Duodenal mucosa (tissue), 2 donors: ENCODE results near the gene PRRC2B.
"Not testable (repeated sequence)": the region's sequence is repeated elsewhere in the genome, so short reads cannot be mapped to it uniquely, and the experiment has no call there.

Source experiments
- H3K27ac ChIP-seq: one replicate; pipeline ENCODE4 v1.7.0; 2013; ENCODE audit warnings: low read depth, low read length
- H3K27me3 ChIP-seq, 2 donors: one replicate each; pipeline ENCODE4 v1.7.0; 2013; ENCODE audit warnings: low read length in 2 of 2, control low read depth in 1 of 2; ENCODE audit not compliant: insufficient read depth in 2 of 2, control insufficient read depth in 1 of 2
- H3K36me3 ChIP-seq, 2 donors: one replicate each; pipeline ENCODE4 v1.7.0; 2013; ENCODE audit warnings: low read length in 2 of 2, control low read depth in 1 of 2; ENCODE audit not compliant: insufficient read depth in 2 of 2, control insufficient read depth in 1 of 2
- H3K4me1 ChIP-seq, 2 donors: one replicate each; pipeline ENCODE4 v1.7.0; 2013; ENCODE audit warnings: low read length in 2 of 2, control low read depth in 1 of 2; ENCODE audit not compliant: insufficient read depth in 2 of 2, control insufficient read depth in 1 of 2
- H3K4me3 ChIP-seq, 2 donors: one replicate each; pipeline ENCODE4 v1.7.0; 2013; ENCODE audit warnings: low read length in 2 of 2, low read depth in 1 of 2
- H3K9ac ChIP-seq, 2 donors: one replicate each; pipeline ENCODE4 v1.7.0; 2013; ENCODE audit warnings: low read length in 2 of 2, low read depth in 1 of 2
- H3K9me3 ChIP-seq, 2 donors: one replicate each; pipeline ENCODE4 v1.7.0; 2013; ENCODE audit warnings: low read length in 2 of 2, control low read depth in 1 of 2; ENCODE audit not compliant: control insufficient read depth in 1 of 2

Gene PRRC2B

DNA sequence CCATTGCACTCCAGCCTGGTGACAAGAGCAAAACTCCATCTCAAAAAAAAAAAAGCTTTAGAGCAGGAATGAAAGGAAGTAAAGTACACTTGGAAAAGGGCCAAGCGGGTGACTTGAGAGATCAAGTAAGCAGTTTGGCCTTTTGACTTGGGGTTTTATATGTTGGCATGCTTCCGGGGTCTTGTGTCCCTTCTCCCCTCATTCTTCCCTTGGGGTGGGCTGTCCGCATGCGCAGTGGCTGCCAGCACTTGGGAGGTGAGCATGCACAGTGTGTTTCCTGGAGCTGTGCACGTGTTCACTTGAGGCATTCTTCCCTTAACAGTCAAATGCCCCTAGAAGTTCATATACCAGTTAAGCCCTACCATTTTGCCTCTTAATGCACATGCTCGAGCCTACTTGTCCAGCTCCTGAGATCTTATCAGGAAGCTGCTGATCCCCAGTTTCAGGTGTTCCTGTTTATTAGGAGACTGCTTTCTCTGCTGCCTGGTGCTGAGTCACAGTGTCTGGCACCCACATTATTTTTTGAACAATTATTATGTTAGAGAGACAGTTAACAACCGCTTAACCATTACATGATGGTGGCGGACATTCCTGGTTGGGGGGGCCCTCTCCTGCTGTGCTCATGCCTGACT lies 32.6 kb upstream of the PRRC2B start:
- H3K4me1 ChIP-seq: peaks cover 4 to 8% of the 10 kb centered on the region in 2 donors
- no peaks in the 10 kb centered on the region for H3K36me3 ChIP-seq
- no peaks in the 10 kb centered on the region for H3K27me3 ChIP-seq
- H3K9me3 ChIP-seq: no peaks in the 10 kb centered on the region
- H3K4me3 ChIP-seq: peak overlapping the region in 1 of 2 donors; percentile 40
- peak overlapping the region in 1 of 2 donors; percentile 12 for H3K9ac ChIP-seq
- peak overlapping the region; percentile 30 for H3K27ac ChIP-seq

DNA sequence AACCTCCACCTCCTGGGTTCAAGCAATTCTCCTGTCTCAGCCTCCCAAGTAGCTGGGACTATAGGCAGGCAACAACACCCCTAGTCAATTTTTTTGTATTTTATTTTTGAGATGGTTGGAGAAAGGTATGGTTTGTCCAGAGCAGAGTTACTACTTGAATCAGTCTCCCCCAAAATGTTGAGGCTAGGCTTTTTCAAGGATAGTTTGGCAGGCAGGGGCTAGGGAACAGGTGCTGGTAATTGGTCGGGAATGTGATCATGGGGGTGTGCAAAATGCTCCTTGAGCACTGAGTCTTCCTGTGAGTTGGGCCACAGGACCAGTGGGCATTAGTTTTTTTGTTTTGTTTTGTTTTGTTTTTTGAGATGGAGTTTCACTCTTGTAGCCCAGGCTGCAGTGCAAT lies 28.3 kb upstream of the PRRC2B start:
- Histone ChIP-seq H3K4me3 (no peak overlapping the region), H3K27ac (no peak overlapping the region), H3K9ac (no peak overlapping the region), H3K36me3 (no peaks in the 10 kb centered on the region), H3K4me1 (peaks cover 4 to 13% of the 10 kb centered on the region in 2 donors), H3K9me3 (no peaks in the 10 kb centered on the region), H3K27me3 (no peaks in the 10 kb centered on the region)

DNA sequence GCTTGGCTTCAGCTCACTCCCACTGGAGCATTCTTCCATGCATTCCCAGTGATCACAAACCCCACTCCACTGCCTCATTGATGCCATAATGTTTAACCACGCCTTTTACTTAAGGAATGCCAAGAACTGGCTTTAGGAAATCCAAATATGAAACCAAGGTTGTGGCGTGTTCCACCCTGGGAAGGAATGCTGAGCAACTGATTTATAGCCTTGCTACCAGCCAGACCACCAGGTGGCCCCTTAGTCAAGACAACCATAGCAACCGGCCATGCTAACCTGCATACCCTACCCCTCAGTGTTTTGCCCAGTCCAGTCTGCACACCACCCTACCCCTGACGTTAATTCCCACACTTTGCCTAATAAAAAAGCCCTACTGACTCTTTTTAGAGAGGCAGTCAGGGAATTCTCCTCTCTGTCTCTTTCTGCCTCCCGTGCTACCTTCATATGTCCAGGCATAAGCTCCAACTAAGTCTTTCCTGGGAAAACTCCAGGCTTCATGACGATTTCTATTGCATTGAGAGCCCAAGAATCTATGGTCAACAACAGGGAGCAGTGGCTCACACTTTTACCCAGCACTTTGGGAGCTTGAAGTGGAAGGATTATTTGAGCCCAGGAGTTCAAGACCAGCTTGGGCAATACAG lies 27.0 kb upstream of the PRRC2B start:
- Histone ChIP-seq H3K36me3 (no peaks in the 10 kb centered on the region), H3K4me1 (peaks cover 0 to 5% of the 10 kb centered on the region in 2 donors), H3K4me3 (no peak overlapping the region), H3K9ac (no peak overlapping the region), H3K27ac (no peak overlapping the region), H3K27me3 (no peaks in the 10 kb centered on the region), H3K9me3 (no peaks in the 10 kb centered on the region)

DNA sequence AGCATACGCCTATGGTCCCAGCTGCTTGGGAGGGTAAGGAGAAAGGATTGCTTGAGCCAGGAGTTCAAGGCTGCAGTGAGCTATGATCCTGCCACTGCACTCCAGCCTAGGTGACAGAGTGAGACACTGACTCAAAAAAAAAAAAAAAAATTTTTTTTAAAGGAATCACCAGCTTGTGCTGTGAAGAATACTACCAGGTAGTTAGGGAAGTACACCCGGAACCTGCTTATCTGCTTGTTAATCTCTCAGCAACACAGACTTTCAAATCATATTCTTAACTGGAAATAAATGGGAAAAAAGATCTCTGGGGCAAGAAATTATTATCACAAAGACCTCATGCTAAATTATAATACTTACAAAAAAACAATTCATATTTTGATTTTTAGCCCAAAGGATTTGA lies 26.4 kb upstream of the PRRC2B start:
- Histone ChIP-seq H3K9ac (no peak overlapping the region), H3K4me3 (no peak overlapping the region), H3K36me3 (no peaks in the 10 kb centered on the region), H3K27ac (no peak overlapping the region), H3K4me1 (peaks cover 0 to 5% of the 10 kb centered on the region in 2 donors), H3K9me3 (no peaks in the 10 kb centered on the region), H3K27me3 (no peaks in the 10 kb centered on the region)

DNA sequence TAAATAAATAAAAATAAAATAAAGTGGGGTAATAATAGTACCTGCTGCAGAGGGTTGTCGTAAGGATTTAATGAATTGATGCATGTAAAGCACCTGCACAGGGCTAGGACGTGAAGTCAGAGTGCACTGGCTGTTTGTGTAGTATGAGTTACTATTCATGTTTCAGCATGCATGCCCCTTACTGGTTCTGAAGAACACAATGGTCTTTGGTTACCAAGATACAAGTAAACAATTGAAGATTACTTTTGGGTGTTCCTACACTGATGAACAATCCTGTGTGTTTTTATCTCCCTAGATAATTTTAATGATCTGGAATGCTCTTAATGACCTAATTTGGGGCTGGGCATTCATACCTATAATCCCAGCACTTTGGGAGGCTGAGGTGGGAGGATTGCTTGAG lies 23.2 kb upstream of the PRRC2B start:
- H3K4me3 ChIP-seq: no peak overlapping the region
- H3K9ac ChIP-seq: no peak overlapping the region
- H3K4me1 ChIP-seq: peaks cover 0 to 5% of the 10 kb centered on the region in 2 donors
- no peaks in the 10 kb centered on the region for H3K36me3 ChIP-seq
- no peaks in the 10 kb centered on the region for H3K27me3 ChIP-seq
- H3K9me3 ChIP-seq: no peaks in the 10 kb centered on the region
- H3K27ac ChIP-seq: no peak overlapping the region

DNA sequence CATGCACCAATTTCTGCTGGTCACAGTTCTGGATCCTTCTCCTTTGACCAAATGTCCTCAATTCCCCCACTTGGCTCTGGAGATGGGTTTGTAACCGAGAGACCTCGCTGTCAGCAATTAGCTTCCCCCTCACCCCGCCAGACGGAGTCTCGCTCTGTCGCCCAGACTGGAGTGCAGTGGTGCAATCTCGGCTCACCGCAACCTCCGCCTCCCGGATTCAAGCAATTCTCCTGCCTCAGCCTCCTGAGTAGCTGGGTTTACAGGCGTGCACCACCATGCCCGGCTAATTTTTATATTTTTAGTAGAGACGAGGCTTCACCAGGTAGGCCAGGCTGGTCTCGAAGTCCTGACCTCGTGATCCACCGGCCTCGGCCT lies 21.3 kb upstream of the PRRC2B start:
- H3K4me3 ChIP-seq: peak overlapping the region; percentile 86 to 87
- H3K9me3 ChIP-seq, H3K36me3 ChIP-seq: not testable (repeated sequence)

DNA sequence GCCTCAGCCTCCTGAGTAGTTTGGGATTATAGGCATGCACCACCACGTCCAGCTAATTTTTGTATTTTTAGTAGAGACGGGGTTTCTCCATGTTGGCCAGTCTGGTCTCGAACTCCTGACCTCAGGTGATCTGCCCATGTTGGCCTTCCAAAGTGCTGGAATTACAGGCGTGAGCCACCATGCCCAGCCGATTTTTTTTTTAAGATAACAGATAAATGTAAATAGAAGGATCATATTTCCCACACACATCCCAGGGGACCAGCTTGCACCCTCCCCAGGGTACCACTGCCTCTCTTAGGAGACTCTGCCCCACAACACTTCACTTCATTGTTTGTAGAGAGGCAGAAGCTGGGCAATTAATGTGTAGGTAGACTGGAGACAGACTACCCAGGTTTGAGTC lies 19.2 kb upstream of the PRRC2B start:
- H3K9me3 ChIP-seq, H3K36me3 ChIP-seq, H3K27me3 ChIP-seq, H3K4me3 ChIP-seq, H3K4me1 ChIP-seq, H3K27ac ChIP-seq, H3K9ac ChIP-seq: not testable (repeated sequence)

More for the DNA sequence above, 21.3 kb upstream of the PRRC2B start:
- H3K9ac ChIP-seq: peak overlapping the region; percentile 83 to 96
- H3K27ac ChIP-seq: peak overlapping the region; percentile 86
- not testable (repeated sequence) for H3K4me1 ChIP-seq, H3K27me3 ChIP-seq

DNA sequence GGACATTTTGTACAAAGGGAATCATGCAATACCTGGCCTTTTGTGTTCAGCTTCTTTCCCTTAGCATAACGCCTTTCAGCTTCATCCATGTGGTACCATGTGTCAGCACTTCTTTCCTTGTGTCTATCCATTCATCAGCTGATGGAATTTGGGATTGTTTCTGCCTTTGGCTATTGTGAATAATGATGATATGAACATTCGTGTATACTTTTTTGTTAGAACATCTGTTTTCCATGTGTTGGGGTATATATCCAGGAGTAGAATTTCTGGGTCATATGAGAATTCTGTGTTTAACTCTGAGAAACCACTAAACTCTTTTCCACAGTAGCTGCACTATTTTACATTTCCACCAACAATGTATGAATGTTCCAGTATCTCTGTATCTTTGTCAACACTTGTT lies 14.8 kb upstream of the PRRC2B start:
- no peak overlapping the region for H3K9ac ChIP-seq
- H3K4me3 ChIP-seq: no peak overlapping the region
- H3K27me3 ChIP-seq: no peaks in the 10 kb centered on the region
- no peaks in the 10 kb centered on the region for H3K9me3 ChIP-seq
- H3K27ac ChIP-seq: no peak overlapping the region
- peaks cover 6 to 8% of the 10 kb centered on the region in 2 donors for H3K4me1 ChIP-seq
- no peaks in the 10 kb centered on the region for H3K36me3 ChIP-seq

DNA sequence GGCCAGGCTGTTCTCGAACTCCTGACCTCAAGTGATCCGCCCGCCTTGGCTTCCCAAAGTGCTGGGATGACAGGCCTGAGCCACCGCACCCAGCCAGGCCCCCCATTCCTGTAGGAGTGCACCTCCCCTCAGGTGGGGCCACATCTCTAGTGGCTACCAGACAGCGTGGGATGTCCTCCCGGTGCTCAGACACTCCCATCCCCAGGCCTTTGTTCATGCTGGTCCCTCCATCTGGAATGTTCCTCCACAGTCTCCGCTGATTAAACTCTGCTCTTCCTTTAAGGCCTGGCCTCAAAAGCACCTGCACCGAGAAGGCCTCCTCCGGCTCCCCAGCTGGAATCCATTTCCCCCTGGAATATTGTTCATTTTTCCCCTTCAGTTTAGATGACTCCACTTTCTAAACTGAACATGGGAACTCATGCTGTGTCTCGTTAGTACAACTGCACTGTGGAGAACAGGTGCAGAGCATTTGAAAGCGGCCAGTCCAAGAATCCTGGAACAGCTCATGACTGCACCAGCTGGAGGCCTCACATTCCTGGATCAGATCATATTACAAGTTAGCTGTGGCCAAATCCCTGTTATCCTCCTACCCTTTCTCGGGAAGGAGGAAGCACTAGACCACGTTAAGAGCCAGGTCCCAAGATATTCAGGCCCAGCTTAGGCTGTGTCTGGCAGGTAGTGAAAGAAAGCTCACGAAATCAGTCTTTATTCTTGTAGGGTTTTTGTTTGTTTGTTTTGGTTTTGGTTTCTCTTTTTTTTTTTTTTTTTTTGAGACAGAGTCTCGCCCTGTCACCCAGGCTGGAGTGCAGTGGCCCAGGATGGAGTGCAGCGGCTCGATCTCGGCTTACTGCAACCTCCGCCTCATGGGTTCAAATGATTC lies 10.8 kb upstream of the PRRC2B start:
- peaks cover 6 to 8% of the 10 kb centered on the region in 2 donors for H3K4me1 ChIP-seq
- no peaks in the 10 kb centered on the region for H3K27me3 ChIP-seq
- no peaks in the 10 kb centered on the region for H3K9me3 ChIP-seq
- H3K9ac ChIP-seq: peak overlapping the region; percentile 47 to 59
- H3K27ac ChIP-seq: peak overlapping the region; percentile 1
- peak overlapping the region in 1 of 2 donors; percentile 54 for H3K4me3 ChIP-seq
- no peaks in the 10 kb centered on the region for H3K36me3 ChIP-seq

DNA sequence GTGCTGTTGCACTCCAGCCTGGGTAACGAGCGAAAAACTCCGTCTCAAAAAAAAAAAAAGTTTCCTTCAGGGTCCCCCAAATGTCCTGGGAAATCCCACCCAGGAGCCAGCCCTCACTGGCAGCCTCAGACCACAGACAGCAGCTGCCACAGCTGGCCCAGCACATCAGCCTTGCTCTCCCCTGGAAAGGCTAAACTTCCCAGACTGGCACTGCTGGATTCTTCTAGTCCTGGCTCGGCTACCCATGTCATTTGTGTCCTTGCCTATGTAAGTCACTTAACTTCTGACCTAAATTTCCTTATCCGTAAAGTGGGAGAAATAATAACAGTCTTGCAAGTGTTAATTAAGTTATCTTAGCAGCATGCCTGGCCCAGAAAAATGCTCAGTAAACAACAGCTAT lies 8.6 kb upstream of the PRRC2B start:
- H3K9me3 ChIP-seq: no peaks in the 10 kb centered on the region
- no peak overlapping the region for H3K9ac ChIP-seq
- H3K4me3 ChIP-seq: no peak overlapping the region
- no peaks in the 10 kb centered on the region for H3K27me3 ChIP-seq
- peaks cover 6 to 8% of the 10 kb centered on the region in 2 donors for H3K4me1 ChIP-seq
- H3K27ac ChIP-seq: no peak overlapping the region
- H3K36me3 ChIP-seq: no peaks in the 10 kb centered on the region
